Bone marrow (tissue), 2 donors: ENCODE data around the gene ZNG1B.
"Not testable (repeated sequence)": the region's sequence is repeated elsewhere in the genome, so short reads cannot be mapped to it uniquely, and the experiment has no call there.

Experiments used
- DNase-seq, 2 donors: peaks; one replicate each; lab custom pipeline; 2025; lab: John Stamatoyannopoulos, UW

ZNG1B gene

GRCh38 chr2:113437508-113438465 lies at the start of gene ZNG1B:
ZNG1B (plus strand) TSS chr2:113437691; CDS start chr2:113437869, 178 bp downstream.
- not testable (repeated sequence) for DNase-seq

- DNase-seq, result no peak
Observed at GRCh38 chr2:113390124-113390849, 47.2 kb upstream of the ZNG1B start.

- DNase-seq, result no peak
Observed at GRCh38 chr2:113391073-113391472, 46.4 kb upstream of the ZNG1B start.

- DNase-seq, result no peak
Observed at GRCh38 chr2:113406114-113406513, 31.4 kb upstream of the ZNG1B start.

GRCh38 chr2:113407446-113408099 lies 29.9 kb upstream of the ZNG1B start:
- no peak for DNase-seq

GRCh38 chr2:113411725-113412352 lies 25.7 kb upstream of the ZNG1B start:
- not testable (repeated sequence) for DNase-seq

- DNase-seq, result not testable (repeated sequence)
Observed at GRCh38 chr2:113412774-113413173, 24.7 kb upstream of the ZNG1B start.

- not testable (repeated sequence) for DNase-seq
Observed at GRCh38 chr2:113431773-113432172, 5.7 kb upstream of the ZNG1B start.

GRCh38 chr2:113433468-113433867 lies 4.0 kb upstream of the ZNG1B start:
- not testable (repeated sequence) for DNase-seq

GRCh38 chr2:113465770-113466169 lies 28.3 kb downstream of the ZNG1B start:
- DNase-seq, result not testable (repeated sequence)

- DNase-seq, result not testable (repeated sequence)
Observed at GRCh38 chr2:113476688-113477368, 39.3 kb downstream of the ZNG1B start.

GRCh38 chr2:113496527-113496926 lies 59.0 kb downstream of the ZNG1B start:
- DNase-seq, result not testable (repeated sequence)

- DNase-seq, result not testable (repeated sequence)
Observed at GRCh38 chr2:113498365-113498764, 60.9 kb downstream of the ZNG1B start, which contains the start of gene FOXD4L1. FOXD4L1 (plus strand) TSS chr2:113498665; CDS start chr2:113499257, 592 bp downstream.

- DNase-seq, result not testable (repeated sequence)
Observed at GRCh38 chr2:113499019-113499885, 61.8 kb downstream of the ZNG1B start.

GRCh38 chr2:113499886-113500722 lies 62.6 kb downstream of the ZNG1B start:
- DNase-seq, result not testable (repeated sequence)

- DNase-seq, result not testable (repeated sequence)
Observed at GRCh38 chr2:113500723-113501038, 63.2 kb downstream of the ZNG1B start.

GRCh38 chr2:113502216-113503093 lies 65.0 kb downstream of the ZNG1B start:
- DNase-seq, result not testable (repeated sequence)
